Amygdala (tissue), 56 donors: ENCODE results near the gene ANAPC7.
"Not testable (repeated sequence)": the region's sequence is repeated elsewhere in the genome, so short reads cannot be mapped to it uniquely, and the experiment has no call there.

ENCODE experiments used
- DNase-seq, 56 donors: peaks; one replicate each; lab custom pipeline; 2025; lab: John Stamatoyannopoulos, UW

Gene ANAPC7

GRCh38 chr12:110351119-110351518 is 52.4 kb downstream of the ANAPC7 start:
- DNase-seq: no peak

GRCh38 chr12:110349514-110350151 is 53.9 kb downstream of the ANAPC7 start:
- no peak for DNase-seq

- DNase-seq: no peak
Observed at GRCh38 chr12:110349096-110349495, 54.4 kb downstream of the ANAPC7 start.

- no peak for DNase-seq
Observed at GRCh38 chr12:110348431-110349059, 55.0 kb downstream of the ANAPC7 start.

GRCh38 chr12:110347767-110348166 is 55.7 kb downstream of the ANAPC7 start:
- no peak for DNase-seq

GRCh38 chr12:110345963-110346362 is 57.5 kb downstream of the ANAPC7 start:
- no peak for DNase-seq

GRCh38 chr12:110345176-110345661 is 58.3 kb downstream of the ANAPC7 start:
- DNase-seq: peak in 1 of 56 donors; percentile 13

- DNase-seq: no peak
Observed at GRCh38 chr12:110344657-110345056, 58.9 kb downstream of the ANAPC7 start.

GRCh38 chr12:110343736-110344555 is 59.6 kb downstream of the ANAPC7 start:
- no peak for DNase-seq

GRCh38 chr12:110343114-110343513 is 60.4 kb downstream of the ANAPC7 start:
- no peak for DNase-seq

- no peak for DNase-seq
Observed at GRCh38 chr12:110342157-110342556, 61.4 kb downstream of the ANAPC7 start.

- no peak for DNase-seq
Observed at GRCh38 chr12:110340706-110341105, 62.8 kb downstream of the ANAPC7 start.

- DNase-seq: not testable (repeated sequence)
Observed at GRCh38 chr12:110340261-110340660, 63.2 kb downstream of the ANAPC7 start.

- DNase-seq: no peak
Observed at GRCh38 chr12:110339184-110339952, 64.1 kb downstream of the ANAPC7 start.

GRCh38 chr12:110338754-110339153 is 64.8 kb downstream of the ANAPC7 start:
- DNase-seq: no peak

GRCh38 chr12:110337912-110338710 is 65.4 kb downstream of the ANAPC7 start:
- DNase-seq: no peak

GRCh38 chr12:110335481-110336045 is 67.9 kb downstream of the ANAPC7 start:
- no peak for DNase-seq

GRCh38 chr12:110333201-110333600 is 70.3 kb downstream of the ANAPC7 start:
- no peak for DNase-seq

- DNase-seq: no peak
Observed at GRCh38 chr12:110330544-110330943, 73.0 kb downstream of the ANAPC7 start.
